Sciatic nerve (tissue), 2 donors: ENCODE data around the gene GEMIN5. TPM values are rescaled to one million over a fixed set of nuclear protein-coding genes. Genes with fewer than 3 reads are reported as not detected.

Experiments
- ATAC-seq: fragments of 200-7000 bp; cut with Tn5 transposase; one replicate; pipeline ENCODE4 v1.9.1; 2020; ENCODE audit warnings: mild to moderate bottlenecking, moderate library complexity
- DNase-seq: peaks from one replicate; pipeline ENCODE4 v3.0.0-alpha.2; 2020; ENCODE audit warnings: low spot score
- intact Hi-C: fragments of 100-400 bp; cut with DNase I; formaldehyde crosslinking; loops from one replicate; pipeline ENCODE4 v1.14.2; 2022
- total RNA-seq: library from RNA; stranded (reverse); fragmentation: NEBNext Ultra II Directional; extraction: Animal tissue kit (Norgen Biotek cat#: 25700); gene quantifications from one replicate; pipeline ENCODE4 v1.2.1, GENCODE V29; 2021
- donor health status: DM: no; HTN: no; CAD: no.
- donor health status: DM: no; HTN: no; CAD: no.

Gene GEMIN5
- total RNA-seq, 1 donor from 2014 or later, result 16.0 TPM

DNA sequence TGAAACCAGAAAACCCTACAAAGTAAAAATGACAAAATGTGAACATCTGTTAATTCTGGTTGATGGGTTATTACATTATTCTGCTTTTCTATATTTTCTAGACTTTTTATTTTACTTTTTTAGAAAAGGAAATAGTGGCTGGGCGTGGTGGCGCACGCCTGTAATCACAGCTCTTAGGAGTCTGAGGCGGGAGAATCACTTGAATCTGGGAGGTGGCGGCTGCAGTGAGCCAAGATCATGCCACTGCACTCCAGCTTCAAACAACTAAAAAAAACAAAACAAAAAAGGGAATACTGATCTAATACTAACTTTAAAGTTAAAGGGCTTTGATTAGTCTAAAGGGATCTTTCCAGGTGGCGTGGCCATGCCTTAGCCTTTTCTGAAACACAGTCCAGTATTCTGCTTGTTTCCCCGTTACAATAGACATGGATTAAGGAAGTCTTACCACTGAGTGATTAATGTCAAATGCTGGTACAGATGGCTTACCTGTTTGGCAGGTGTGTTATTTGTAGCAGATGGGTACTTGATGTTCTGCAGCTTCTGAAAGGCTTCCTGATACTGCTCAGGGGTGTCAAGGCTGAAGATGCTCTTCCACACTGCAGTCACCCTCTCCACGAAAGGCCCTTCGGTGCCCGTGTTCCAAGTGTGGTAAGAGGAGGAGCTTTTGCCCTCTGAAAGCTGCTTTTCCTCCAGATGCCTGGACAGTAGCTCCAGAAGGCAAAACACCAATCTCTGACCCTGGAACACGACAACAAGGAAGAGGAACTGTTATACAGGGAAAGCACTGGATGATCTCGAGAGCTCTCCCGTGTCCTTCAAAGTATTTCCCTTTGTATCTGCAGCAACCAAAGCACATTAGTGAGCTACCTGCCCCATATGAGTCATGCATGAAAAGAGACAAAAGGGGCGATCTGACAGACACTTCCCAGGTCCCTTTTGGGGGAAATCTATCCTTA lies 42.1 kb downstream of the GEMIN5 start:
- ATAC-seq (no peak), DNase-seq (no peak)
- intact Hi-C loops, result no loop called here

GRCh38 chr5:154893381-154893780 lies 44.6 kb downstream of the GEMIN5 start:
- intact Hi-C loops, result no loop called here
- DNase-seq (no peak), ATAC-seq (no peak)

DNA sequence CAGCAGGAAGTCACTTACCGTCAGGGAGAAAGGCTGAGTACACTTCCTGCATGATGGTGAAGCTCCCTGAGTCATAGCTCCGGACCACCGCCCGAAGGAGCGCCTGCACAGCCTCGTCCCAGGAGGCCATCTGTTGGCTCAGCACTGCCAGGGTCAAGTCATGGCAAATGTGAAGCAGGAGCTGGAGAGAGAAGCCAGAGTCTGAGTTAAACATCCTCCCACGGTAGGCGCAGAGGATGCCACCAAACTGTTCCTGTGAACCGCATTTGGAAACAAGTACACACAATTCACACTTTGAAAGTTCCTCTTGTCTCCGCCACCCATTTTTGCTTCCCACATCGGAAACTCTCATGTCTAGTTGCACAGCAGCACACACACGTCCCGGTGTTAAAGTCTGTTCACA lies 45.6 kb downstream of the GEMIN5 start:
- intact Hi-C loops, result no loop called here
- DNase-seq (no peak), ATAC-seq (no peak)

DNA sequence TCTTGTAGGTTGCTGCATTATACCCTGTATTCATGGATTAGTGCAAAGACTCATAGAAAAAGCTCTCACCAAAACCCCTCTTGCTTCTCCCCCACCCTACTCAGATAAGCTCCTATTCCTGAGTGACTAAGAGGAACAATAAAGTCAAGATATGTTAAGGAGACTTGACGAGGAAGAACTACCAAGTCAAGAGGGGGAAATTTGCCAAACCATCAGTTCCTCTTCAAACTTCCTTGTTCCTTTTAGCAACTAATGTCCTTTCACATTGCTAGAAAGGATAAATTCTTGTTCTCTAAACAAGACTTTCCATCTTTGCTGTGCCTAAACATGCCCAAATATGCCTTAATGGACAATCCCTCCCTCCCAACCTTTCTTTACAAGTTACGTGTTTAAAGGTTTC lies 52.6 kb downstream of the GEMIN5 start:
- ATAC-seq (no peak), DNase-seq (no peak)
- intact Hi-C loops, result no loop called here

DNA sequence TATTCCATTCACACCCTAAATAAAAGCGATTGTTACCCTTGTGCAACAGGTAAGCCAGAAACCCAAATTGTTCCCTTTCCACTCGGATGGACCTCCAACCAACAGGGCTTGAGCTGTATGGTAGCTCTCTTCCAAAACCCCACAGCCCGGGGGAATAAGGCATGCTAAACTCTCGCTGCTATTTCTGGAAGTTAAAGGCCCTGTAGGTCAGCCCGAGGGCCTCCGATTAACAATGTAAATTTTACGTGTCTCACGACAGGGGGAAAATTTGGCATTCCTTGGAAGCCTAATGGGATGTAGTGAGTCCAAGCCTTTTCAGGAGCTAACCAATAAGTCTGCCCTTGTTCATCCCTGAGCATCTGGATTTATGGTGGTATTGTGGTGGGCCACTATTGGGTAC lies 53.6 kb downstream of the GEMIN5 start:
- intact Hi-C loops, result no loop called here
- DNase-seq, result no peak
- no peak for ATAC-seq

DNA sequence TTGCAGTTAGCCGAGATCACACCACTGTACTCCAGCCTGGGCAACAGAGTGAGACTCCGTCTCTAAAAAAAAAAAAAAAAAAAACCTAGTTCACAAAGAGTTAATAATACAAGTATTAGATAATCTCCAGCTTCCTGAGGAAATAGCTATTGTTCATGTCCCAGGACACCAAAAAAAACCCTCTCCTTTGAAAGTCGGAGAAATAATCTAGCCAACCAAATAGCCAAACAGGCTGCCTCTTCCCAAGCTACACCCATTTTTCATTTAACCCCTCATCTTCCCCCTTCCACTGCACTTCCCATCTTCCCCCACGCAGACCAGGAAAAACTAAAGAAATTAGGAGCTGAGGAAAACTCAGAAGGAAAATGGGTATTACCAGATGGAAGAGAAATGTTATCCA lies 56.0 kb downstream of the GEMIN5 start:
- ATAC-seq, result no peak
- intact Hi-C loops, result no loop called here
- no peak for DNase-seq

DNA sequence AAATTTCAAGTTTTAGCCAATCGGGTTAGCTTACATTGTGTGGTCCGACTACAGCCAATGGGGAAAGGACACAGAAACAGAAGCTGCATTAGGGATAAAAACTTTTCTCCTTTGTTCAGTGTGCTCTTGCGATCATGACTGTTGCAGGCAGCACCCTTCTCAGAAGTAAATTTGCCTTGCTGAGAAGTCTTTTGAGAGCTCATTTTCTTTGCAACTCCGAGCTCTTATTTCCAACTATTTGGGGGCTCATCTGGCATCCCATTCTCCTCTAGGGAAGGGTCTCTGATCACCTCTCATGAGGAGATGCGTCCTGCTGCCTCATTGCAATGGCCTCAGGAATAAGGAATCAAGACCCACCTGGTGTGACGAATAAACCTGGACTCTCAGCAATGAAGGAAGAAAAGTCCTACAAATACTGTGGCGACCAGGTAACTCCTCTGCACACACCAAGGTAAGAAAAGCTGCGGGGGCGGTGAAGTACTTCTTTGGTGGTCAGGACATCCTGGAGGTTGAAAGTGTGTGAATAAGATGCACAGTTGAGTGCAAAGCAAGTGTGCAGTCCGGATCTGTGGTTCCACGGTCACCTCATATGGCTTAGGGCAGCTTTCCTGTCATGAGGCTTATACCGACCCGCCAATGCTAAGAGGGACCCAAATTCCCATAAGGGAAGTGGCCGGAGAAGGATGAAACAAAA lies 59.2 kb downstream of the GEMIN5 start:
- no peak for DNase-seq
- ATAC-seq, result no peak
- intact Hi-C loops, result no loop called here

DNA sequence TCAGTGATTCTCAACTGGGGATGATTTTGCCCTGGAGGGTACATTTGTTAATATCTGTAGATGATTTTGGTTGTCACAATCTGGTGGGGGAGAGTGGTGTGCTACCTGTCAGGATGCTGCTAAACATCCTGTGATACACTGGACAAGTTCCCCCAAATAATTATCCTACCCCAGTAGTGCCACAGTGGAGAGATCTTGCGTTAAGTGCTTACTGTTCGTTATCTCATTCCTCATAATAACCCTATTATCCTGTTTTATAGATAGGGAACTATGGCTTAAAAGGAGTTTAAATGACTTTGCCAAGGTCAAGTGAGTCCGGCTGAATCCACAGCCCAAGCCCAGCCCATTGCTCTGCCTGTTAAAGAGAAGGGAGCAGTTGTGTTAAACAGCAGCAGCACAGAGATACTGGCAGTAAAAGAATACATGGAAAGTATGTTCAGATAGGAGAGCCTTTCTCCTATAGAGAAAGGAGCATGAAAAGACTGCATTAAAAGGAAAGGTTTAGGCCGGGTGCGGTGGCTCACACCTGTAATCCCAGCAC lies 64.2 kb downstream of the GEMIN5 start:
- ATAC-seq, result no peak
- no peak for DNase-seq
- intact Hi-C loops, result no loop called here

DNA sequence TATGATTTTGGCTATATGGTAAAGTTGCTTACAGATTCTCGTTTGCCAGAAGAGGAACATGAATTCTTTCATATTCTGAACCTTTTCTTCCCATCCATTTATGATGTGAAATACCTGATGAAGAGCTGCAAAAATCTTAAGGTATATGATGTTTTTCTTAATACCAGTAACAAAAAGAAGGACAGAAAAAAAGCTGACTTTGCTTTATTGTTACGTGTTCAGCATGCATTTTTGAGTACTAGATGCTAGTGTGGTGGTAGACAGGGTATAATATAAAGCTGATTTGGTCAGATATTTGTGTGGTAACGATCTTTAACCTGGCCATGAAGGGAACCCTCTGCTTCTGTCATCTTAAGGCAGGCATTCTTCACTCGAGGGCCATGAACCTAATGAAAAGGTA lies 66.3 kb downstream of the GEMIN5 start:
- ATAC-seq (no peak), DNase-seq (no peak)
- intact Hi-C loops, result no loop called here

DNA sequence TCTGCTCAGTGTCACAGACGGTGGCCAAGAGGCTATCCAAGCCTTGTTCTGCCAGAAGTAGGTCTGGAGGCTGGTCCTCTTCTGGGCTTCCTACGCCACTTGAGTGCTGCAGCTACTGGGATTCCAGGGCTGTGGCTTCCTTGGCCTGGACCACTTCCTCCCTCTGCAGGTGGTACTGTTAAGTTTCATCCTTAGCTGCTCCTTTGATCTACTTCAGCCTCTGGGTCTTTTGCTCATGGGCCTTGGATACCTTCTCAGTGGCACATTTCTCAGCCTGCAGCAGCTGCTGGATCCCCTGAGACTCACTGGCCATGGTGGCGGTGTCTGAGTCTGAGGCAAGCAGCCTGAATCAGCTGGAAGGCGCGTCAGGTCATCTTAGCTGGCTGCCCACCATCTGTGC lies 69.3 kb downstream of the GEMIN5 start:
- DNase-seq, result no peak
- ATAC-seq, result peak; percentile 60
- intact Hi-C loops, result no loop called here

DNA sequence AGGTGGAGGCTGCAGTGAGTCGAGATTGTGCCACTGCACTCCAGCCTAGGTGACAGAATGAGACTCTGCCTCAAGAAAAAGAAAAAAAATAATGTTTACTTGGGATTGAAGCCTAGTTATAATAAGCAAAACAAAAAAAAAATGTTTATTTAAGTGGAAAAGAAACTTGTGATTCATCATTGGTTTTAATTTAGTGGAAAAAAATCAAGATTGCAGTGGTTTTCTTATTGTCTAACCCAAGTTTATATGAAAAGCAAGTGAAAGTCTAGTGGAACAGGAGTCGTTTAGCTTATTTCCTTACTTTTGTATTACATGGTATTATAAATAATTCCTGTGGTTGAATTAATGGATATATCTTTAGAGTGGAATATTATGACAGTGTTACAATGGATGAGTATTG lies 71.2 kb downstream of the GEMIN5 start:
- DNase-seq (no peak), ATAC-seq (no peak)
- intact Hi-C loops, result no loop called here

DNA sequence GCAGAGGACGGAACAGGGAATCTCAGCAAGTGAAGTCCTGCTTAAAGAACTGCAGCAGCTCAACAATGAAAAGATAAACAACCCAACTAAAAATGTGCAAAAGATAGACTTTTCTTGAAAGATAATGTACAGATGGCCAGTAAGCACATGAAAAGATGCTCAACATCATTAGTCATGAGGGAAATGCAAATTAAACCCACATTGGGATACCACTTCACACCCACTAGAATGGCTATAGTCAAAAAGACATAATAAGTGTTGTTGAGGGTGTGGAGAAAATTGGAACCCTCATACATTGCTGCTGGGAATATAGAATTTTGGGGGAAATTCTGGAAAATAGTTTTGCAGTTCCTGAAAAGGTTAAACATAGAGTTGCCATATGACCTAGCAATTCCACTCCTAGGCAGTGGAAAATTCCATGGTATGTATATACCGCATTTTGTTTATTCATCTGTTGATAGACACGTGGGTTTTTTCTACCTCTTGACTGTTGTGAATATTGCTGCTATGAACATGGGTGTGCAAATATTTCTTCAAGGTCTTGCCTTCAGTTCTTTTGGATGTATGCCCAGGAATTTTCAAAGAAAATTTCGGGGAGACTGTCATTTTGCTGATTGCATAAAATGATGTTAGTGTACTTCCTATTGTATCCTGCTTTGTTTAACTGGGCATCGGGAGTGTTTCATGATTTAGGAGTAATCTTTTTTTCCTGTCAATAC lies 72.4 kb downstream of the GEMIN5 start:
- intact Hi-C loops, result no loop called here
- ATAC-seq, result no peak

GRCh38 chr5:154863291-154864080 lies 74.5 kb downstream of the GEMIN5 start:
- no peak for ATAC-seq
- no peak for DNase-seq
- intact Hi-C loops, result no loop called here

More for the DNA sequence above, 72.4 kb downstream of the GEMIN5 start:
- DNase-seq, result no peak

- no peak for ATAC-seq
- intact Hi-C loops, result no loop called here
- DNase-seq, result no peak
Measured at GRCh38 chr5:154862766-154863165, 75.2 kb downstream of the GEMIN5 start.

- no peak for DNase-seq
- intact Hi-C loops, result no loop called here
- ATAC-seq, result no peak
Measured at GRCh38 chr5:154861946-154862345, 76.1 kb downstream of the GEMIN5 start.

DNA sequence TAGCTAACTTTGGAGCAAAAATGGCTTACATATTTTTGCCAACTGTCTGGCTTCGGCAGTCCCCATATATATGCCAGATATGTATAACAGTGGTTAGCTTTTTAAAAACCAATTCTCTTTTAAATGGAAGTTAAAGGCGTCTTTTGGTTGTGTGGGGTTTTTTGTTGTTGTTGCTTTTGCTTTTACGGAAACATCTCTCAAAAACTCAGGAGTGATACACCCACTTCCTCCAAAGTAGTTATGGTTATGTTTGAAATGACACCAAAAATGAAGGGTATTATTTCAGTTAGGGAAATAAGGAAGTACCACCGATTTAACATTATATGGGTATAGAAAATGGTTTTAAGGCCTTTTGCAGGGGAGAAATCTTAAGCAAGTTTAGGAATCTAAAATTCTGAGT lies 77.2 kb downstream of the GEMIN5 start:
- DNase-seq, result no peak
- intact Hi-C loops, result no loop called here
- ATAC-seq, result no peak

DNA sequence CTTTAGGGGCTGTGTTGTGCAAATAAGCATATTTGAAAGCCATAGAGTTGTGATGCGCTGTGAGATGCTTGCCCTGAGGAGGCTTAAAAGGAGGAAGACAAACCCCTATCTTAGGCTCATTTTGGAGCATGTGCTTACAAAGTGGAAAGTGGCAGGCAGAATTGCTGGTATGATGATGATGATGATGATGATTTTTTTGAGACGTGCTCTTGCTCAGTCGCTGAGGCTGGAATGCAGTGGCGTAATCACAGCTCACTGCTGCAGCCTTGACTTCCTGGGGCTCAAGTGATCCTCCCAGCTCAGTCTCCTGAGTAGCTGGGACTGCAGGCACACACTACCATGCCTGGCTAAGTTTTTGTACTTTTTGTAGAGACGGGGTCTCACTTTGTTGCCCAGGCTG lies 77.9 kb downstream of the GEMIN5 start:
- no peak for ATAC-seq
- no peak for DNase-seq
- intact Hi-C loops, result no loop called here

GRCh38 chr5:154858972-154859871 lies 78.8 kb downstream of the GEMIN5 start:
- no peak for DNase-seq
- no peak for ATAC-seq
- intact Hi-C loops, result no loop called here
